ENCODE results near the gene ZNF598.

GRCh38 chr16:2047330-2048115, 37.9 kb upstream of the ZNF598 start, which contains the start of the genes NTHL1 and TSC2:
- TF ChIP-seq EZH2 (IDR thresholded peaks at IDR 0.05): no peak
- TF ChIP-seq POLR2AphosphoS5 (IDR thresholded peaks at IDR 0.05; ENCODE audit: borderline replicate concordance, low read depth, low read length): peak; percentile 69; the same call in 1 of the 2 replicates
- no peak for TF ChIP-seq FOXP2 (optimal IDR thresholded peaks at IDR 0.05; ENCODE audit: control extremely low read depth, extremely low read length, insufficient read depth)

Data from SK-N-MC (cell line).